K562 (cell line): ENCODE results near the gene CST9L. TPM values are rescaled to one million over a fixed set of nuclear protein-coding genes. Genes with fewer than 3 reads are reported as not detected.

Source experiments
- ATAC-seq: fragments of 200-7000 bp; cut with Tn5 transposase; 3 replicates; pipeline ENCODE4 v1.9.1; 2020; ENCODE audit warnings: moderate library complexity
- BruUV-seq: library from RNA; stranded (reverse); fragments of 400-500 nt; replicated peaks from 2 replicates; lab custom pipeline; 2021; lab: Mats Ljungman, UMichigan
- CTCF ChIA-PET: fragments of 300-600 bp; formaldehyde crosslinking; extraction: SDS; loops from one replicate; lab custom pipeline; 2021; ENCODE audit warnings: low intra/inter-chr PET ratio; lab: Yijun Ruan, JAX
- POLR2A ChIA-PET: fragments of 300-600, 350-650 bp; sonication (Branson Sonifier 250); formaldehyde crosslinking; extraction: SDS; loops from one replicate; lab custom pipeline; 2021; ENCODE audit warnings: antibody characterized with exemption, inconsistent platforms; lab: Yijun Ruan, JAX
- DNase-seq, 4 experiments: peaks; one replicate each; pipeline versions ENCODE4 v3.0.0 to v3.0.0-alpha.2; 2011 to 2018; ENCODE audit warnings: low spot score in 3 of 4, mixed read lengths in 3 of 4; ENCODE audit errors: extremely low read depth in 1 of 4
- FAIRE-seq: peaks from 2 replicates; lab custom pipeline; 2011; peaks lifted over from hg19 to GRCh38; lab: Jason Lieb, UNC
- H2AFZ ChIP-seq: 2 replicates; pipeline ENCODE4 v1.6.0; 2011; ENCODE audit warnings: low read depth, low read length, control low read depth, inconsistent platforms
- H3K27ac ChIP-seq: fragments of 200-600 bp; 3 replicates; pipeline ENCODE4 v1.8.0; 2011; ENCODE audit warnings: low read depth, mild to moderate bottlenecking, control low read depth, inconsistent platforms, low read length, moderate library complexity, mixed read lengths; ENCODE audit errors: extremely low read depth
- H3K27me3 ChIP-seq, 2 experiments: fragments of 300-600 bp in 1 of 2; 2 replicates in 1 of 2; 3 replicates in 1 of 2; pipeline versions ENCODE4 v1.6.0 to v1.8.0; 2011; ENCODE audit warnings: inconsistent platforms in 2 of 2, low read length in 2 of 2, mild to moderate bottlenecking in 1 of 2, mixed read lengths in 1 of 2, moderate library complexity in 1 of 2; ENCODE audit not compliant: control insufficient read depth in 2 of 2, insufficient read depth in 2 of 2
- H3K36me3 ChIP-seq: fragments of 300-600 bp; 3 replicates; pipeline ENCODE4 v1.8.0; 2011; ENCODE audit warnings: mild to moderate bottlenecking, low read length, inconsistent platforms; ENCODE audit not compliant: control insufficient read depth, insufficient read depth
- H3K4me1 ChIP-seq, 2 experiments: fragments of 200-600 bp in 1 of 2; replicated peaks in 1 of 2; 2 replicates in 1 of 2; 3 replicates in 1 of 2; pipeline versions ENCODE4 v1.5.1 to v1.8.0; 2011; ENCODE audit warnings: inconsistent platforms in 2 of 2, low read length in 2 of 2, mild to moderate bottlenecking in 1 of 2, mixed read lengths in 1 of 2, moderate library complexity in 1 of 2; ENCODE audit not compliant: control insufficient read depth in 2 of 2, insufficient read depth in 2 of 2
- H3K4me2 ChIP-seq: 2 replicates; pipeline ENCODE4 v1.6.1; 2011; ENCODE audit warnings: low read length, control low read depth, inconsistent platforms, mixed read lengths; ENCODE audit not compliant: insufficient read depth
- H3K4me3 ChIP-seq: fragments of 200-600 bp; sonication (generic), shearing (Covaris generic); 2 replicates; pipeline ENCODE4 v1.5.1; 2016; ENCODE audit warnings: control low read depth, inconsistent platforms
- H3K79me2 ChIP-seq: fragments of 200-600 bp; 3 replicates; pipeline ENCODE4 v1.8.0; 2011; ENCODE audit warnings: low read length, inconsistent platforms; ENCODE audit not compliant: control insufficient read depth, insufficient read depth
- H3K9ac ChIP-seq, 2 experiments: 2 replicates each; pipeline versions ENCODE4 v1.6.0 to v1.6.1; 2011; ENCODE audit warnings: low read depth in 2 of 2, low read length in 2 of 2, control low read depth in 1 of 2, inconsistent platforms in 1 of 2, mild to moderate bottlenecking in 1 of 2, mixed read lengths in 1 of 2; ENCODE audit not compliant: insufficient read depth in 1 of 2
- H3K9me1 ChIP-seq: one replicate; pipeline ENCODE4 v1.6.0; 2011; ENCODE audit warnings: inconsistent platforms, mild to moderate bottlenecking, low read length, moderate library complexity; ENCODE audit not compliant: control insufficient read depth, insufficient read depth
- H3K9me3 ChIP-seq: replicated peaks from 2 replicates; pipeline ENCODE4 v1.5.1; 2011; ENCODE audit warnings: low read depth, low read length, inconsistent platforms; ENCODE audit not compliant: control insufficient read depth, insufficient read depth
- H4K20me1 ChIP-seq: replicated peaks from 2 replicates; pipeline ENCODE4 v1.6.1; 2011; ENCODE audit warnings: low read length, inconsistent platforms, mixed read lengths; ENCODE audit not compliant: control insufficient read depth, insufficient read depth
- BACH1 ChIP-seq: fragments of 200-800 bp; sonication (Bioruptor generic); IDR thresholded peaks from 2 replicates; pipeline ENCODE4 v1.6.1; 2016; ENCODE audit warnings: missing genetic modification characterization, missing compliant biosample characterization
- CBFA2T3 ChIP-seq: fragments of 450-650 bp; IDR thresholded peaks from 2 replicates; pipeline ENCODE4 v1.6.1; 2017
- CBX8 ChIP-seq: fragments of 200-600 bp; sonication (generic); IDR thresholded peaks from 2 replicates; pipeline ENCODE4 v1.6.1; 2012; ENCODE audit warnings: borderline replicate concordance, mixed run types, low read depth, mild to moderate bottlenecking, moderate library complexity, mixed read lengths, low read length, control low read depth, inconsistent platforms; ENCODE audit not compliant: poor library complexity, severe bottlenecking; ENCODE audit errors: extremely low read depth
- DIDO1 ChIP-seq: fragments of 450-650 bp; IDR thresholded peaks from 2 replicates; pipeline ENCODE4 v1.6.1; 2016; ENCODE audit warnings: low read depth, missing biosample characterization, missing genetic modification characterization
- ILK ChIP-seq: fragments of 450-650 bp; IDR thresholded peaks from 2 replicates; pipeline ENCODE4 v1.6.1; 2016; ENCODE audit warnings: missing genetic modification characterization, low read depth, mild to moderate bottlenecking, missing compliant biosample characterization, moderate library complexity, borderline replicate concordance
- SMC3 ChIP-seq: conservative IDR thresholded peaks from 2 replicates; pipeline ENCODE4 v1.6.1; 2011; ENCODE audit warnings: low read depth, low read length, improper control_type of control experiment; ENCODE audit not compliant: insufficient read depth
- SUPT5H ChIP-seq: fragments of 450-650 bp; IDR thresholded peaks from 2 replicates; pipeline ENCODE4 v1.6.1; 2016
- YBX1 ChIP-seq: fragments of 450-650 bp; IDR thresholded peaks from 2 replicates; pipeline ENCODE4 v1.7.1; 2016; ENCODE audit warnings: mild to moderate bottlenecking
- ZNF23 ChIP-seq: fragments of 250-450 bp; sonication (Bioruptor Pico); IDR thresholded peaks from 2 replicates; pipeline ENCODE4 v1.4.0; 2020; ENCODE audit warnings: mild to moderate bottlenecking
- ZNF644 ChIP-seq: fragments of 200-800 bp; sonication (Bioruptor generic); IDR thresholded peaks from 2 replicates; pipeline ENCODE4 v1.6.1; 2016; ENCODE audit warnings: low read depth, missing genetic modification characterization, missing compliant biosample characterization
- ZNF76 ChIP-seq: fragments of 250-450 bp; sonication (Bioruptor Pico); IDR thresholded peaks from 2 replicates; pipeline ENCODE4 v1.4.0; 2020; ENCODE audit warnings: mild to moderate bottlenecking, moderate library complexity, borderline replicate concordance
- WGBS: fragments of 100-300 bp; shearing (Covaris generic); methylation state at CpG from one replicate; pipeline ENCODE4 v1.1.6; 2016; ENCODE audit warnings: low coverage, mixed read lengths; ENCODE audit not compliant: insufficient coverage; ENCODE audit errors: missing lambda C conversion rate; 5-methylcytosine and 5-hydroxymethylcytosine counted together
- in situ Hi-C: fragments of 300-500 bp; cut with MboI; formaldehyde crosslinking; loops from 4 replicates; pipeline ENCODE4 v1.15.0; 2018; ENCODE audit warnings: inconsistent platforms, mixed read lengths
- intact Hi-C: fragments of 100-400 bp; cut with micrococcal nuclease; formaldehyde crosslinking; loops from 2 replicates; pipeline ENCODE4 v1.14.2; 2022
- polyA plus RNA-seq, 8 experiments: library from polyadenylated mRNA; depleted of rRNA in 4 of 8; stranded (reverse) in 5 of 8; unstranded in 3 of 8; fragments of >200 nt; fragmentation: Nextera tagmentation in 2 of 8; fragmentation: Illumina TruSeq in 1 of 8; extraction: Ambion mirVana in 2 of 8; extraction: Trizol in 1 of 8; gene quantifications; 2 replicates each; pipeline versions ENCODE4 v1.2.1 to v1.2.3, GENCODE V29; 2011 to 2014; ENCODE audit warnings: inconsistent platforms in 1 of 8, missing spikeins in 1 of 8
- total RNA-seq, 7 experiments: library from RNA; depleted of rRNA in 6 of 7; stranded (reverse); fragments of >200 nt in 6 of 7; fragmentation: Illumina TruSeq in 2 of 7; extraction: Trizol in 2 of 7; gene quantifications; 2 replicates each; pipeline versions ENCODE4 v1.2.1 to v1.2.3, GENCODE V29; 2011 to 2021; ENCODE audit warnings: low replicate concordance in 1 of 7
- TF ChIP-seq, protein P1 (sequence below), 3 experiments: fragments of 200-800 bp in 1 of 3; sonication (Bioruptor generic) in 1 of 3; sonication (generic) in 1 of 3; formaldehyde crosslinking in 1 of 3; IDR thresholded peaks; 2 replicates each; pipeline versions ENCODE4 v1.6.1 to v1.8.0; 2016 to 2022; ENCODE audit warnings: mild to moderate bottlenecking in 2 of 3, missing compliant biosample characterization in 2 of 3, missing genetic modification characterization in 2 of 3, missing genetic modification reagents in 1 of 3
- TF ChIP-seq, protein P2 (sequence below): fragments of 250-450 bp; sonication (Bioruptor Pico); IDR thresholded peaks from 2 replicates; pipeline ENCODE4 v1.5.0; 2022; ENCODE audit warnings: mild to moderate bottlenecking
- TF ChIP-seq, protein P3 (sequence below): fragments of 250-450 bp; sonication (Bioruptor Pico); IDR thresholded peaks from 2 replicates; pipeline ENCODE4 v1.4.0; 2020; ENCODE audit warnings: mild to moderate bottlenecking, moderate library complexity, borderline replicate concordance

Gene CST9L
- total and polyA plus RNA-seq, 9 of the 15 experiments (the other 6 are each of a cell fraction or from before 2014, with no cell fraction given): not detected

DNA sequence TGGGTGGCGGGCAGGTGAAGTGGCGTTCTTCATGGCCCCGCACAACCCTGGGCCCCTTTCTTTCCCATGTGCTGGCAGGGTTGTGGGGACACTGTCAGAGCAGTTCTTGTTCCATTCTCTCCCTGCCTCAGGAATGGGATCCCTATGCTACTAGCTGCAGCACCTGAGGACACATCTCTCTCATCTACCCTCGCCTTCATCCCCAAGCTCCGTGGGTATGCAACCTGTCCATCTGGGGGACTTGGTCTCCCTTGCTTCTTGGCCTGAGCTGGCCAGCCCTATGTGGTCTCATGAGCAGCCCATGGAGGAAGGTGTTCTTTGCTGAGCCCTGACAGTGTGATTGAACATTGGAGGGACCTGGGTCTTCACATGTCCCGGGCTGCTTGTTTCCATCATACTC is 24.2 kb downstream of the CST9L start:
- no peak for ATAC-seq
- POLR2A ChIA-PET: interaction anchor here (0.9 kb wide), 1 partner anchor 13 kb away, joined by 4 read pairs; no protein-coding TSS in a partner anchor
- TF ChIP-seq ZNF23 (CRISPR knock-in tag) (no peak), BACH1 (tag) (no peak), SUPT5H (no peak), YBX1 (no peak), DIDO1 (no peak), ZNF644 (no peak), SMC3 (no peak), CBFA2T3 (no peak), ZNF76 (CRISPR knock-in tag) (no peak), ILK (tag) (no peak), CBX8 (no peak)
- TF ChIP-seq, protein P1, sequence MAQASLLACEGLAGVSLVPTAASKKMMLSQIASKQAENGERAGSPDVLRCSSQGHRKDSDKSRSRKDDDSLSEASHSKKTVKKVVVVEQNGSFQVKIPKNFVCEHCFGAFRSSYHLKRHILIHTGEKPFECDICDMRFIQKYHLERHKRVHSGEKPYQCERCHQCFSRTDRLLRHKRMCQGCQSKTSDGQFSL (CRISPR knock-in tag; IDR thresholded peaks at IDR 0.05): no peak
- TF ChIP-seq, protein P1 (tag; IDR thresholded peaks at IDR 0.05): no peak
- TF ChIP-seq, protein P2, sequence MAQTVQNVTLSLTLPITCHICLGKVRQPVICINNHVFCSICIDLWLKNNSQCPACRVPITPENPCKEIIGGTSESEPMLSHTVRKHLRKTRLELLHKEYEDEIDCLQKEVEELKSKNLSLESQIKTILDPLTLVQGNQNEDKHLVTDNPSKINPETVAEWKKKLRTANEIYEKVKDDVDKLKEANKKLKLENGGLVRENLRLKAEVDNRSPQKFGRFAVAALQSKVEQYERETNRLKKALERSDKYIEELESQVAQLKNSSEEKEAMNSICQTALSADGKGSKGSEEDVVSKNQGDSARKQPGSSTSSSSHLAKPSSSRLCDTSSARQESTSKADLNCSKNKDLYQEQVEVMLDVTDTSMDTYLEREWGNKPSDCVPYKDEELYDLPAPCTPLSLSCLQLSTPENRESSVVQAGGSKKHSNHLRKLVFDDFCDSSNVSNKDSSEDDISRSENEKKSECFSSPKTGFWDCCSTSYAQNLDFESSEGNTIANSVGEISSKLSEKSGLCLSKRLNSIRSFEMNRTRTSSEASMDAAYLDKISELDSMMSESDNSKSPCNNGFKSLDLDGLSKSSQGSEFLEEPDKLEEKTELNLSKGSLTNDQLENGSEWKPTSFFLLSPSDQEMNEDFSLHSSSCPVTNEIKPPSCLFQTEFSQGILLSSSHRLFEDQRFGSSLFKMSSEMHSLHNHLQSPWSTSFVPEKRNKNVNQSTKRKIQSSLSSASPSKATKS (CRISPR knock-in tag): no peak
- TF ChIP-seq, protein P3, sequence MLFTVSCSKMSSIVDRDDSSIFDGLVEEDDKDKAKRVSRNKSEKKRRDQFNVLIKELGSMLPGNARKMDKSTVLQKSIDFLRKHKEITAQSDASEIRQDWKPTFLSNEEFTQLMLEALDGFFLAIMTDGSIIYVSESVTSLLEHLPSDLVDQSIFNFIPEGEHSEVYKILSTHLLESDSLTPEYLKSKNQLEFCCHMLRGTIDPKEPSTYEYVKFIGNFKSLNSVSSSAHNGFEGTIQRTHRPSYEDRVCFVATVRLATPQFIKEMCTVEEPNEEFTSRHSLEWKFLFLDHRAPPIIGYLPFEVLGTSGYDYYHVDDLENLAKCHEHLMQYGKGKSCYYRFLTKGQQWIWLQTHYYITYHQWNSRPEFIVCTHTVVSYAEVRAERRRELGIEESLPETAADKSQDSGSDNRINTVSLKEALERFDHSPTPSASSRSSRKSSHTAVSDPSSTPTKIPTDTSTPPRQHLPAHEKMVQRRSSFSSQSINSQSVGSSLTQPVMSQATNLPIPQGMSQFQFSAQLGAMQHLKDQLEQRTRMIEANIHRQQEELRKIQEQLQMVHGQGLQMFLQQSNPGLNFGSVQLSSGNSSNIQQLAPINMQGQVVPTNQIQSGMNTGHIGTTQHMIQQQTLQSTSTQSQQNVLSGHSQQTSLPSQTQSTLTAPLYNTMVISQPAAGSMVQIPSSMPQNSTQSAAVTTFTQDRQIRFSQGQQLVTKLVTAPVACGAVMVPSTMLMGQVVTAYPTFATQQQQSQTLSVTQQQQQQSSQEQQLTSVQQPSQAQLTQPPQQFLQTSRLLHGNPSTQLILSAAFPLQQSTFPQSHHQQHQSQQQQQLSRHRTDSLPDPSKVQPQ: no peak

More for the DNA sequence above, 24.2 kb downstream of the CST9L start:
- Histone ChIP-seq H3K4me1 (no peaks in the 10 kb centered on the region), H3K9me3 (no peaks in the 10 kb centered on the region), H3K9ac (no peak overlapping the region), H3K36me3 (no peaks in the 10 kb centered on the region), H3K79me2 (no peaks in the 10 kb centered on the region), H3K4me2 (no peak overlapping the region), H3K27me3 (peaks cover 0 to 3% of the 10 kb centered on the region in 2 experiments; a peak in 2 of 5 replicates), H2AFZ (no peak overlapping the region), H4K20me1 (no peaks in the 10 kb centered on the region), H3K4me3 (no peak overlapping the region), H3K9me1 (no peaks in the 10 kb centered on the region), H3K27ac (no peak overlapping the region)
- intact Hi-C loops: no loop called here
- CTCF ChIA-PET: no interaction called here
- DNase-seq (no peak), FAIRE-seq (no peak)
- WGBS: 0% methylated on average over 4 of the region's 6 CpGs
- in situ Hi-C loops: no loop called here
- no TSS peak for BruUV-seq
